ENCODE measurements around the gene ABLIM3.

DNA sequence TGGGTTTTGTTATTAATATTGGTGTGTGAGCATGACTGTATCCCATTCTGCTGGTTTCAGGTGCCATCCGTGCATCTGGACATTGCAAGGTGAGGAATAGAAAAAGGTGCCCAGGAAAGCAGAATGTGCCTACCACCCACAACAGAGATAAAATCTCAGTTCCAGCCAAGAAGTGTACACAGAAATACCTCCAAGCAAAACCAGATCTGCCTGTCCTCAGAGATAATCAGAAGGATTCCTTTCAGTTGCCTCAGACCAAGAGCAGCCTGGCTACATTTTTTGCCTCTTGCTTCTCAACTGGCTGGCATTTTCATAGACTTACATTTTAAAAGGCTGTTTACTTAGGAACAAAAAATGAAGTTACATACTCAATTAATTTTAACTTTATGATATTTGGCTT is 12.1 kb upstream of the ABLIM3 start:
- TF ChIP-seq ZFP30 (CRISPR knock-in tag; IDR thresholded peaks at IDR 0.05) (no peak), OSR1 (CRISPR knock-in tag; IDR thresholded peaks at IDR 0.05) (no peak), TOX (CRISPR knock-in tag; IDR thresholded peaks at IDR 0.05; ENCODE audit: borderline replicate concordance) (no peak), SNAI2 (CRISPR knock-in tag; IDR thresholded peaks at IDR 0.05) (no peak), CSDC2 (CRISPR knock-in tag; IDR thresholded peaks at IDR 0.05) (no peak), ARNTL (CRISPR knock-in tag; IDR thresholded peaks at IDR 0.05; ENCODE audit: borderline replicate concordance, low read depth) (no peak), ESRRG (CRISPR knock-in tag; IDR thresholded peaks at IDR 0.05) (no peak), ZFP3 (CRISPR knock-in tag; IDR thresholded peaks at IDR 0.05) (no peak), ZNF565 (CRISPR knock-in tag; conservative IDR thresholded peaks at IDR 0.05; ENCODE audit: low read depth) (no peak), ZC3H10 (CRISPR knock-in tag; IDR thresholded peaks at IDR 0.05) (no peak), RARB (CRISPR knock-in tag; IDR thresholded peaks at IDR 0.05) (no peak)
- TF ChIP-seq, protein P1, sequence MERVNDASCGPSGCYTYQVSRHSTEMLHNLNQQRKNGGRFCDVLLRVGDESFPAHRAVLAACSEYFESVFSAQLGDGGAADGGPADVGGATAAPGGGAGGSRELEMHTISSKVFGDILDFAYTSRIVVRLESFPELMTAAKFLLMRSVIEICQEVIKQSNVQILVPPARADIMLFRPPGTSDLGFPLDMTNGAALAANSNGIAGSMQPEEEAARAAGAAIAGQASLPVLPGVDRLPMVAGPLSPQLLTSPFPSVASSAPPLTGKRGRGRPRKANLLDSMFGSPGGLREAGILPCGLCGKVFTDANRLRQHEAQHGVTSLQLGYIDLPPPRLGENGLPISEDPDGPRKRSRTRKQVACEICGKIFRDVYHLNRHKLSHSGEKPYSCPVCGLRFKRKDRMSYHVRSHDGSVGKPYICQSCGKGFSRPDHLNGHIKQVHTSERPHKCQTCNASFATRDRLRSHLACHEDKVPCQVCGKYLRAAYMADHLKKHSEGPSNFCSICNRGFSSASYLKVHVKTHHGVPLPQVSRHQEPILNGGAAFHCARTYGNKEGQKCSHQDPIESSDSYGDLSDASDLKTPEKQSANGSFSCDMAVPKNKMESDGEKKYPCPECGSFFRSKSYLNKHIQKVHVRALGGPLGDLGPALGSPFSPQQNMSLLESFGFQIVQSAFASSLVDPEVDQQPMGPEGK (CRISPR knock-in tag; IDR thresholded peaks at IDR 0.05; ENCODE audit: borderline replicate concordance): no peak

All from SK-N-SH treated with all-trans-retinoic acid at 6 μM for 48 hours (cell line).